H7 (cell line): ENCODE data around the gene NFATC4. TPM values are rescaled to one million over a fixed set of nuclear protein-coding genes. Genes with fewer than 3 reads are reported as not detected.
"Not testable (repeated sequence)": the region's sequence is repeated elsewhere in the genome, so short reads cannot be mapped to it uniquely, and the experiment has no call there.

Experiments used
- DNase-seq: peaks from one replicate; pipeline ENCODE4 v3.0.0; 2012
- H3K27me3 ChIP-seq: 2 replicates; pipeline ENCODE4 v1.6.0; 2011; ENCODE audit warnings: mild to moderate bottlenecking, low read length; ENCODE audit not compliant: control insufficient read depth, insufficient read depth
- H3K36me3 ChIP-seq: replicated peaks from 2 replicates; pipeline ENCODE4 v1.5.1; 2011; ENCODE audit warnings: low read length; ENCODE audit not compliant: control insufficient read depth, insufficient read depth
- H3K4me3 ChIP-seq: 2 replicates; pipeline ENCODE4 v1.5.1; 2011; ENCODE audit warnings: low read depth, mild to moderate bottlenecking, control low read depth, low read length, moderate library complexity; ENCODE audit not compliant: insufficient read depth
- total RNA-seq: library from RNA; depleted of rRNA; stranded (reverse); fragments of >200 nt; shearing (Covaris generic); gene quantifications from 2 replicates; pipeline ENCODE4 v1.2.3, GENCODE V29; 2014

Gene NFATC4
- total RNA-seq, 1 experiment from 2014 or later = 12.2 TPM

- DNase-seq = peak; percentile 87
- peaks cover 14% of the 10 kb centered on the region for H3K27me3 ChIP-seq
- no peaks in the 10 kb centered on the region for H3K36me3 ChIP-seq
- H3K4me3 ChIP-seq = peak overlapping the region; percentile 62
Observed at GRCh38 chr14:24366721-24367513, 1.1 kb upstream of the NFATC4 start.

GRCh38 chr14:24368212-24368561 lies 203 bp downstream of the NFATC4 start:
- H3K27me3 ChIP-seq = peaks cover 12% of the 10 kb centered on the region
- H3K36me3 ChIP-seq = peaks cover 2% of the 10 kb centered on the region; the same call in 1 of the 2 replicates
- H3K4me3 ChIP-seq = peak overlapping the region; percentile 69
- peak; percentile 85 for DNase-seq

- DNase-seq = peak; percentile 96
- Histone ChIP-seq H3K4me3 (peak overlapping the region; percentile 69), H3K27me3 (peaks cover 12% of the 10 kb centered on the region), H3K36me3 (peaks cover 3% of the 10 kb centered on the region; the same call in 1 of the 2 replicates)
Observed at GRCh38 chr14:24368562-24369252, 723 bp downstream of the NFATC4 start.

GRCh38 chr14:24369463-24369862 lies 1.5 kb downstream of the NFATC4 start:
- no peak overlapping the region; the same call in 1 of the 2 replicates for H3K4me3 ChIP-seq
- DNase-seq = no peak
- H3K27me3 ChIP-seq = peaks cover 12% of the 10 kb centered on the region
- peaks cover 3% of the 10 kb centered on the region; the same call in 1 of the 2 replicates for H3K36me3 ChIP-seq

GRCh38 chr14:24369907-24370687 lies 2.1 kb downstream of the NFATC4 start:
- Histone ChIP-seq H3K27me3 (peaks cover 12% of the 10 kb centered on the region), H3K4me3 (no peak overlapping the region), H3K36me3 (peaks cover 3% of the 10 kb centered on the region; the same call in 1 of the 2 replicates)
- DNase-seq = no peak

- Histone ChIP-seq H3K36me3 (peaks cover 3% of the 10 kb centered on the region; the same call in 1 of the 2 replicates), H3K4me3 (no peak overlapping the region), H3K27me3 (peaks cover 12% of the 10 kb centered on the region)
- DNase-seq = no peak
Observed at GRCh38 chr14:24370748-24371147, 2.8 kb downstream of the NFATC4 start.

- not testable (repeated sequence) for H3K4me3 ChIP-seq, H3K27me3 ChIP-seq, DNase-seq, H3K36me3 ChIP-seq
Observed at GRCh38 chr14:24371605-24372004, 3.6 kb downstream of the NFATC4 start.

GRCh38 chr14:24372701-24373416 lies 4.9 kb downstream of the NFATC4 start:
- H3K4me3 ChIP-seq = no peak overlapping the region
- H3K36me3 ChIP-seq = peaks cover 4% of the 10 kb centered on the region; the same call in 1 of the 2 replicates
- H3K27me3 ChIP-seq = peaks cover 7% of the 10 kb centered on the region; the same call in 1 of the 2 replicates
- no peak for DNase-seq

GRCh38 chr14:24376448-24377070 lies 8.6 kb downstream of the NFATC4 start:
- DNase-seq = peak; percentile 94
- Histone ChIP-seq H3K27me3 (no peaks in the 10 kb centered on the region), H3K4me3 (peak overlapping the region; percentile 31), H3K36me3 (peaks cover 4% of the 10 kb centered on the region; the same call in 1 of the 2 replicates)

- peaks cover 4% of the 10 kb centered on the region; the same call in 1 of the 2 replicates for H3K36me3 ChIP-seq
- no peak overlapping the region for H3K4me3 ChIP-seq
- no peaks in the 10 kb centered on the region for H3K27me3 ChIP-seq
- peak; percentile 41 for DNase-seq
Observed at GRCh38 chr14:24377126-24377525, 9.1 kb downstream of the NFATC4 start.

GRCh38 chr14:24377657-24378056 lies 9.7 kb downstream of the NFATC4 start:
- peak; percentile 40 for DNase-seq
- Histone ChIP-seq H3K4me3 (no peak overlapping the region), H3K36me3 (peaks cover 4% of the 10 kb centered on the region; the same call in 1 of the 2 replicates), H3K27me3 (no peaks in the 10 kb centered on the region)

GRCh38 chr14:24378327-24378726 lies 10.3 kb downstream of the NFATC4 start:
- DNase-seq = no peak
- Histone ChIP-seq H3K36me3 (peaks cover 2% of the 10 kb centered on the region; the same call in 1 of the 2 replicates), H3K4me3 (no peak overlapping the region), H3K27me3 (no peaks in the 10 kb centered on the region)

GRCh38 chr14:24378981-24379906 lies 11.3 kb downstream of the NFATC4 start:
- DNase-seq = no peak
- Histone ChIP-seq H3K4me3 (no peak overlapping the region), H3K27me3 (no peaks in the 10 kb centered on the region), H3K36me3 (peaks cover 1% of the 10 kb centered on the region; the same call in 1 of the 2 replicates)
